ENCODE data around the gene FRMD8. TPM values are rescaled to one million over a fixed set of nuclear protein-coding genes. Genes with fewer than 3 reads are reported as not detected.

Gene FRMD8
- total RNA-seq, 2 donors from 2014 or later = 13.4 to 21.5 TPM

Other genes starting within 250 kb of the FRMD8 start
- gene SPDYC, start 216.4 kb upstream of the FRMD8 start, total RNA-seq = not detected
- 10 to 100 TPM; 86.9 to 92.4 TPM for gene CAPN1, start 204.7 kb upstream of the FRMD8 start, total RNA-seq
- gene POLA2, start 124.7 kb upstream of the FRMD8 start, total RNA-seq = 1 to 10 TPM; 5.3 to 7.3 TPM
- 10 to 100 TPM; 21.7 to 28.9 TPM for gene CDC42EP2, start 71.8 kb upstream of the FRMD8 start, total RNA-seq
- 10 to 100 TPM; 46.7 to 47.7 TPM for gene DPF2, start 52.8 kb upstream of the FRMD8 start, total RNA-seq
- under 1 TPM in 1 of 2 donors, not detected in 1; 0.12 TPM for gene TIGD3, start 31.9 kb upstream of the FRMD8 start, total RNA-seq
- gene SLC25A45, start 4.0 kb upstream of the FRMD8 start, total RNA-seq = 1 to 10 TPM; 4.1 to 7.2 TPM
- gene NEAT1, start 36.2 kb downstream of the FRMD8 start, total RNA-seq = 100 to 1,000 TPM; 405 to 657 TPM
- gene MALAT1, start 112.4 kb downstream of the FRMD8 start, total RNA-seq = 1,000 to 10,000 TPM; 4,098 to 7,342 TPM
- gene SCYL1, start 138.4 kb downstream of the FRMD8 start, total RNA-seq = 10 to 100 TPM; 51.5 to 67.3 TPM
- 10 to 100 TPM; 85.6 to 96.2 TPM for gene LTBP3, start 171.7 kb downstream of the FRMD8 start, total RNA-seq
- 10 to 100 TPM; 24.6 to 35.0 TPM for gene ZNRD2, start 183.8 kb downstream of the FRMD8 start, total RNA-seq
- gene FAM89B, start 185.9 kb downstream of the FRMD8 start, total RNA-seq = 10 to 100 TPM; 33.5 to 34.5 TPM
- gene EHBP1L1, start 189.4 kb downstream of the FRMD8 start, total RNA-seq = 10 to 100 TPM; 53.4 to 61.0 TPM
- gene KCNK7, start 209.2 kb downstream of the FRMD8 start, total RNA-seq = under 1 TPM; 0.31 to 0.53 TPM
- 10 to 100 TPM; 42.8 to 44.7 TPM for gene MAP3K11, start 227.6 kb downstream of the FRMD8 start, total RNA-seq
- 10 to 100 TPM; 15.1 to 16.7 TPM for gene PCNX3, start 229.1 kb downstream of the FRMD8 start, total RNA-seq